ENCODE data around the gene TRPC3.

GRCh38 chr4:121951521-121952110 lies at the start of gene TRPC3:
- TF ChIP-seq POLR2A (IDR thresholded peaks at IDR 0.05) (no peak), CTCF (IDR thresholded peaks at IDR 0.05) (no peak)
